Neuronal stem cell (in vitro differentiated cells): ENCODE data around the gene CMTM7.

Source experiments
- DNase-seq: peaks from one replicate; pipeline ENCODE4 v3.0.0-alpha.2; 2013; ENCODE audit warnings: low spot score
- H2AFZ ChIP-seq: one replicate; pipeline ENCODE4 v1.6.1; 2013; ENCODE audit warnings: mild to moderate bottlenecking, low read length, inconsistent platforms
- H2AK5ac ChIP-seq: 2 replicates; pipeline ENCODE4 v1.6.1; 2013; ENCODE audit warnings: low read depth, mild to moderate bottlenecking, inconsistent platforms, low read length, moderate library complexity, mixed read lengths
- H2BK120ac ChIP-seq: 2 replicates; pipeline ENCODE4 v1.6.1; 2013; ENCODE audit warnings: low read depth, mild to moderate bottlenecking, inconsistent platforms, low read length, moderate library complexity, mixed read lengths
- H2BK12ac ChIP-seq: one replicate; pipeline ENCODE4 v1.6.1; 2013; ENCODE audit warnings: low read length, inconsistent platforms
- H2BK15ac ChIP-seq: 2 replicates; pipeline ENCODE4 v1.6.1; 2013; ENCODE audit warnings: mild to moderate bottlenecking, low read length, inconsistent platforms, mixed read lengths
- H2BK5ac ChIP-seq: one replicate; pipeline ENCODE4 v1.6.1; 2013; ENCODE audit warnings: inconsistent platforms, mild to moderate bottlenecking, low read length, moderate library complexity
- H3K14ac ChIP-seq: one replicate; pipeline ENCODE4 v1.6.1; 2013; ENCODE audit warnings: low read length, inconsistent platforms
- H3K18ac ChIP-seq: 2 replicates; pipeline ENCODE4 v1.6.1; 2013; ENCODE audit warnings: low read length, inconsistent platforms
- H3K23ac ChIP-seq: 2 replicates; pipeline ENCODE4 v1.6.1; 2013; ENCODE audit warnings: low read depth, mild to moderate bottlenecking, mixed read lengths, low read length, inconsistent platforms; ENCODE audit not compliant: poor library complexity
- H3K27ac ChIP-seq: replicated peaks from 3 replicates; pipeline ENCODE4 v1.5.1; 2013; ENCODE audit warnings: low read length, inconsistent platforms
- H3K27me3 ChIP-seq, 3 experiments: 2 replicates each; pipeline ENCODE4 v1.6.1; 2013; ENCODE audit warnings: low read length in 3 of 3, mild to moderate bottlenecking in 2 of 3, inconsistent platforms in 1 of 3, low read depth in 1 of 3, mixed read lengths in 1 of 3, moderate library complexity in 1 of 3; ENCODE audit not compliant: control insufficient read depth in 3 of 3, insufficient read depth in 3 of 3
- H3K36me3 ChIP-seq, 2 donors: replicated peaks in 1 of 2; 2 replicates each; pipeline ENCODE4 v1.6.1; 2013; ENCODE audit warnings: low read length in 2 of 2; ENCODE audit not compliant: control insufficient read depth in 2 of 2, insufficient read depth in 2 of 2
- H3K4ac ChIP-seq: 2 replicates; pipeline ENCODE4 v1.6.1; 2013; ENCODE audit warnings: inconsistent platforms, mild to moderate bottlenecking, low read length, moderate library complexity
- H3K4me1 ChIP-seq, 2 donors: 1 replicate in 1 of 2; 2 replicates in 1 of 2; pipeline ENCODE4 v1.6.1; 2013; ENCODE audit warnings: low read length in 2 of 2, low read depth in 1 of 2; ENCODE audit not compliant: control insufficient read depth in 2 of 2, insufficient read depth in 1 of 2
- H3K4me2 ChIP-seq: one replicate; pipeline ENCODE4 v1.6.1; 2013; ENCODE audit warnings: mild to moderate bottlenecking, low read length, inconsistent platforms; ENCODE audit not compliant: insufficient read depth, poor library complexity, severe bottlenecking
- H3K4me3 ChIP-seq, 2 donors: 2 replicates each; pipeline ENCODE4 v1.5.1; 2013; ENCODE audit warnings: low read length in 2 of 2, mild to moderate bottlenecking in 2 of 2, inconsistent platforms in 1 of 2, moderate library complexity in 1 of 2
- H3K79me1 ChIP-seq: one replicate; pipeline ENCODE4 v1.6.1; 2013; ENCODE audit warnings: low read depth, mild to moderate bottlenecking, inconsistent platforms, low read length, moderate library complexity
- H3K9ac ChIP-seq: one replicate; pipeline ENCODE4 v1.6.1; 2013; ENCODE audit warnings: mild to moderate bottlenecking, low read depth, low read length, inconsistent platforms; ENCODE audit not compliant: poor library complexity
- H3K9me3 ChIP-seq, 2 donors: replicated peaks in 1 of 2; 2 replicates each; pipeline versions ENCODE3 to v1.6.1; 2013; ENCODE audit warnings: low read length in 2 of 2, mild to moderate bottlenecking in 2 of 2, inconsistent platforms in 1 of 2, low read depth in 1 of 2, mixed read lengths in 1 of 2, moderate library complexity in 1 of 2; ENCODE audit not compliant: control insufficient read depth in 2 of 2, insufficient read depth in 1 of 2
- H4K8ac ChIP-seq: one replicate; pipeline ENCODE4 v1.6.1; 2013; ENCODE audit warnings: low read depth, mild to moderate bottlenecking, inconsistent platforms, low read length, moderate library complexity
- H4K91ac ChIP-seq: one replicate; pipeline ENCODE4 v1.6.1; 2013; ENCODE audit warnings: low read length, low read depth, mild to moderate bottlenecking, inconsistent platforms; ENCODE audit not compliant: poor library complexity
- WGBS, 2 donors: extraction: QIAGEN DNeasy Blood & Tissue Kit; methylation state at CpG; one replicate each; pipeline ENCODE4 v1.1.7; 2013; ENCODE audit warnings: missing lambda C conversion rate in 2 of 2, mixed read lengths in 1 of 2; ENCODE audit not compliant: insufficient read length in 2 of 2, insufficient replicate concordance in 1 of 2; ENCODE audit errors: extremely low coverage in 2 of 2; 5-methylcytosine and 5-hydroxymethylcytosine counted together

The CMTM7 gene

GRCh38 chr3:32435911-32436815 lies 44.5 kb downstream of the CMTM7 start:
- DNase-seq, result no peak
- Histone ChIP-seq H3K4me3 (no peak overlapping the region), H3K27me3 (no peaks in the 10 kb centered on the region), H3K18ac (no peak overlapping the region), H4K91ac (no peak overlapping the region), H4K8ac (no peak overlapping the region), H3K36me3 (peaks cover 0 to 4% of the 10 kb centered on the region in 2 donors), H2AFZ (no peak overlapping the region), H2BK15ac (no peak overlapping the region), H2BK12ac (no peak overlapping the region), H3K23ac (no peak overlapping the region), H3K79me1 (no peaks in the 10 kb centered on the region), H3K4ac (no peak overlapping the region), H2BK120ac (no peak overlapping the region), H2AK5ac (no peak overlapping the region), H3K4me2 (no peak overlapping the region), H3K4me1 (peaks cover 0 to 2% of the 10 kb centered on the region in 2 donors), H3K14ac (no peak overlapping the region), H3K9ac (no peak overlapping the region), H3K9me3 (no peaks in the 10 kb centered on the region), H3K27ac (no peak overlapping the region), H2BK5ac (no peak overlapping the region)
- no CpG with 5 or more reads among the region's 4 CpGs for WGBS, 2 donors

GRCh38 chr3:32436816-32437189 lies 45.1 kb downstream of the CMTM7 start:
- Histone ChIP-seq H4K8ac (no peak overlapping the region), H3K4me2 (no peak overlapping the region), H3K23ac (no peak overlapping the region), H3K36me3 (peaks cover 0 to 4% of the 10 kb centered on the region in 2 donors), H3K18ac (no peak overlapping the region), H2AFZ (no peak overlapping the region), H3K27me3 (no peaks in the 10 kb centered on the region), H2BK120ac (no peak overlapping the region), H3K4me3 (no peak overlapping the region), H3K4ac (no peak overlapping the region), H3K14ac (no peak overlapping the region), H2BK15ac (no peak overlapping the region), H2BK12ac (no peak overlapping the region), H3K9ac (no peak overlapping the region), H3K9me3 (no peaks in the 10 kb centered on the region), H2AK5ac (no peak overlapping the region), H4K91ac (no peak overlapping the region), H3K4me1 (peaks cover 0 to 2% of the 10 kb centered on the region in 2 donors), H3K79me1 (no peaks in the 10 kb centered on the region), H2BK5ac (no peak overlapping the region), H3K27ac (no peak overlapping the region)
- no peak for DNase-seq
- WGBS, 2 donors, result no CpG with 5 or more reads among the region's 4 CpGs

GRCh38 chr3:32437896-32438295 lies 46.2 kb downstream of the CMTM7 start:
- H3K36me3 ChIP-seq, result peaks cover 0 to 12% of the 10 kb centered on the region in 2 donors
- H3K4ac ChIP-seq, result no peak overlapping the region
- H2BK5ac ChIP-seq, result no peak overlapping the region
- H3K4me2 ChIP-seq, result no peak overlapping the region
- H3K9me3 ChIP-seq, result no peaks in the 10 kb centered on the region
- WGBS, 2 donors, result no CpG with 5 or more reads among the region's 7 CpGs
- H3K27me3 ChIP-seq, result no peaks in the 10 kb centered on the region
- no peak overlapping the region for H2AFZ ChIP-seq
- H3K18ac ChIP-seq, result no peak overlapping the region
- H3K23ac ChIP-seq, result no peak overlapping the region
- no peak overlapping the region for H3K14ac ChIP-seq
- H2BK15ac ChIP-seq, result no peak overlapping the region
- no peak overlapping the region for H4K91ac ChIP-seq
- H4K8ac ChIP-seq, result no peak overlapping the region
- no peak overlapping the region for H2BK120ac ChIP-seq
- H2BK12ac ChIP-seq, result no peak overlapping the region
- no peak overlapping the region for H2AK5ac ChIP-seq
- H3K79me1 ChIP-seq, result no peaks in the 10 kb centered on the region
- H3K9ac ChIP-seq, result no peak overlapping the region
- DNase-seq, result no peak
- peaks cover 0 to 2% of the 10 kb centered on the region in 2 donors for H3K4me1 ChIP-seq
- no peak overlapping the region for H3K27ac ChIP-seq
- no peak overlapping the region for H3K4me3 ChIP-seq

- Histone ChIP-seq H2BK5ac (no peak overlapping the region), H3K27ac (no peak overlapping the region), H3K9me3 (peaks cover 0 to 6% of the 10 kb centered on the region in 2 donors), H3K14ac (no peak overlapping the region), H3K36me3 (peaks cover 0 to 21% of the 10 kb centered on the region in 2 donors), H3K23ac (no peak overlapping the region), H3K79me1 (no peaks in the 10 kb centered on the region), H3K18ac (no peak overlapping the region), H3K4me2 (no peak overlapping the region), H3K4ac (no peak overlapping the region), H4K8ac (no peak overlapping the region), H2AFZ (no peak overlapping the region), H2BK12ac (no peak overlapping the region), H2BK15ac (no peak overlapping the region), H2BK120ac (no peak overlapping the region), H2AK5ac (no peak overlapping the region), H3K4me1 (peaks cover 0 to 2% of the 10 kb centered on the region in 2 donors), H3K27me3 (no peaks in the 10 kb centered on the region), H3K9ac (no peak overlapping the region), H3K4me3 (no peak overlapping the region), H4K91ac (no peak overlapping the region)
- no peak for DNase-seq
- no CpG with 5 or more reads among the region's 10 CpGs for WGBS, 2 donors
Measured at GRCh38 chr3:32438596-32439344, 47.1 kb downstream of the CMTM7 start.
